ENCODE data around the gene ANKFY1. TPM values are rescaled to one million over a fixed set of nuclear protein-coding genes. Genes with fewer than 3 reads are reported as not detected.

Gene ANKFY1
- total and polyA plus RNA-seq, 9 of the 15 experiments (the other 6 are each of a cell fraction or from before 2014, with no cell fraction given) = 4.3 to 25.6 (median 12.2) TPM

DNA sequence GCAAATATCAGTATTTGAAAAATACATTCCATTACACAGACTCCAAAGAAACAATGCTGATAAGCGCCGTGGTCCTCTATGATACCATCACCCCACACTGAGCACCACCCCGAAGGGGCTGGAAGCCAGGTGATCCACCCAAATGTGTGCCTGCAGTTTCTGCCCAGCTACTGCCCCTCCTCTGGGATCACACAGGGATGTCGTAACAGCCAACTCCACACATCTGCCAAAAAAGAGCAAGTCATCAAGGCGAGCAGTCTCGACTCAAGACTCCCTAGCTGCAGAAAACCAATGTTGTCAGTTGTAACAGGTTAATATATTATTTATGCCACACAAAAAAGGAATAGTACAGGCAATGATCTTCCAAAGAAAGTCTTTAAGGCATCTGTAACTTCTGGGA is 99.8 kb downstream of the ANKFY1 start (continued):
- TF ChIP-seq, protein P1, sequence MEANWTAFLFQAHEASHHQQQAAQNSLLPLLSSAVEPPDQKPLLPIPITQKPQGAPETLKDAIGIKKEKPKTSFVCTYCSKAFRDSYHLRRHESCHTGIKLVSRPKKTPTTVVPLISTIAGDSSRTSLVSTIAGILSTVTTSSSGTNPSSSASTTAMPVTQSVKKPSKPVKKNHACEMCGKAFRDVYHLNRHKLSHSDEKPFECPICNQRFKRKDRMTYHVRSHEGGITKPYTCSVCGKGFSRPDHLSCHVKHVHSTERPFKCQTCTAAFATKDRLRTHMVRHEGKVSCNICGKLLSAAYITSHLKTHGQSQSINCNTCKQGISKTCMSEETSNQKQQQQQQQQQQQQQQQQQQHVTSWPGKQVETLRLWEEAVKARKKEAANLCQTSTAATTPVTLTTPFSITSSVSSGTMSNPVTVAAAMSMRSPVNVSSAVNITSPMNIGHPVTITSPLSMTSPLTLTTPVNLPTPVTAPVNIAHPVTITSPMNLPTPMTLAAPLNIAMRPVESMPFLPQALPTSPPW (CRISPR knock-in tag; IDR thresholded peaks at IDR 0.05) = peak; percentile 41; the same call in 1 of the 2 replicates
- TF ChIP-seq POLR2H (tag; IDR thresholded peaks at IDR 0.05; ENCODE audit: low read depth) (no peak), C11orf30 (IDR thresholded peaks at IDR 0.05; ENCODE audit: low read depth) (peak; percentile 64), XRCC5 (IDR thresholded peaks at IDR 0.05; ENCODE audit: low read depth, low read length) (no peak), BCLAF1 (IDR thresholded peaks at IDR 0.05; ENCODE audit: borderline replicate concordance in 1 of 2, control insufficient read depth in 1 of 2, low read depth in 2 of 2, low read length in 1 of 2) (no peak), ZNF140 (CRISPR knock-in tag; IDR thresholded peaks at IDR 0.05) (no peak), ZNF316 (IDR thresholded peaks at IDR 0.05) (peak; percentile 42), NFE2 (IDR thresholded peaks at IDR 0.05; ENCODE audit: low read depth) (peak; percentile 71)
- TF ChIP-seq, protein P2, sequence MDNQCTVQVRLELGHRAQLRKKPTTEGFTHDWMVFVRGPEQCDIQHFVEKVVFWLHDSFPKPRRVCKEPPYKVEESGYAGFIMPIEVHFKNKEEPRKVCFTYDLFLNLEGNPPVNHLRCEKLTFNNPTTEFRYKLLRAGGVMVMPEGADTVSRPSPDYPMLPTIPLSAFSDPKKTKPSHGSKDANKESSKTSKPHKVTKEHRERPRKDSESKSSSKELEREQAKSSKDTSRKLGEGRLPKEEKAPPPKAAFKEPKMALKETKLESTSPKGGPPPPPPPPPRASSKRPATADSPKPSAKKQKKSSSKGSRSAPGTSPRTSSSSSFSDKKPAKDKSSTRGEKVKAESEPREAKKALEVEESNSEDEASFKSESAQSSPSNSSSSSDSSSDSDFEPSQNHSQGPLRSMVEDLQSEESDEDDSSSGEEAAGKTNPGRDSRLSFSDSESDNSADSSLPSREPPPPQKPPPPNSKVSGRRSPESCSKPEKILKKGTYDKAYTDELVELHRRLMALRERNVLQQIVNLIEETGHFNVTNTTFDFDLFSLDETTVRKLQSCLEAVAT (IDR thresholded peaks at IDR 0.05) = no peak

Measured in K562 (cell line).